Body of pancreas (tissue), 4 donors: ENCODE measurements around the gene CDH4.

Experiments used
- POLR2A ChIP-seq, 3 donors: fragments of 450-650 bp; IDR thresholded peaks; one replicate each; pipeline ENCODE4 v1.6.1; 2016; ENCODE audit warnings: antibody characterized with exemption in 3 of 3, mild to moderate bottlenecking in 2 of 3
- TF ChIP-seq, protein P1 (sequence below), 7 experiments: fragments of 450-650 bp in 4 of 7; fragments of 200-600 bp in 3 of 7; sonication (generic) in 3 of 7; IDR thresholded peaks; one replicate each; pipeline ENCODE4 v1.5.1; 2016 to 2019; ENCODE audit warnings: antibody characterized with exemption in 7 of 7

- TF ChIP-seq, protein P1, sequence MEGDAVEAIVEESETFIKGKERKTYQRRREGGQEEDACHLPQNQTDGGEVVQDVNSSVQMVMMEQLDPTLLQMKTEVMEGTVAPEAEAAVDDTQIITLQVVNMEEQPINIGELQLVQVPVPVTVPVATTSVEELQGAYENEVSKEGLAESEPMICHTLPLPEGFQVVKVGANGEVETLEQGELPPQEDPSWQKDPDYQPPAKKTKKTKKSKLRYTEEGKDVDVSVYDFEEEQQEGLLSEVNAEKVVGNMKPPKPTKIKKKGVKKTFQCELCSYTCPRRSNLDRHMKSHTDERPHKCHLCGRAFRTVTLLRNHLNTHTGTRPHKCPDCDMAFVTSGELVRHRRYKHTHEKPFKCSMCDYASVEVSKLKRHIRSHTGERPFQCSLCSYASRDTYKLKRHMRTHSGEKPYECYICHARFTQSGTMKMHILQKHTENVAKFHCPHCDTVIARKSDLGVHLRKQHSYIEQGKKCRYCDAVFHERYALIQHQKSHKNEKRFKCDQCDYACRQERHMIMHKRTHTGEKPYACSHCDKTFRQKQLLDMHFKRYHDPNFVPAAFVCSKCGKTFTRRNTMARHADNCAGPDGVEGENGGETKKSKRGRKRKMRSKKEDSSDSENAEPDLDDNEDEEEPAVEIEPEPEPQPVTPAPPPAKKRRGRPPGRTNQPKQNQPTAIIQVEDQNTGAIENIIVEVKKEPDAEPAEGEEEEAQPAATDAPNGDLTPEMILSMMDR (IDR thresholded peaks at IDR 0.05) = no peak
- no peak for TF ChIP-seq POLR2A (IDR thresholded peaks at IDR 0.05)
Measured at GRCh38 chr20:61497029-61497627, 245.1 kb downstream of the CDH4 start.
